Liver (tissue), 9 donors: Measurements from ENCODE around the gene TMEM154. TPM values are rescaled to one million over a fixed set of nuclear protein-coding genes. Genes with fewer than 3 reads are reported as not detected.

Experiments
- DNase-seq: peaks from one replicate; pipeline ENCODE4 v3.0.0-alpha.2; 2017; ENCODE audit warnings: low spot score
- H3K27ac ChIP-seq, 2 donors: one replicate each; pipeline ENCODE4 v1.7.0; 2013; ENCODE audit warnings: inconsistent platforms in 2 of 2, low read length in 2 of 2, control low read depth in 1 of 2, low read depth in 1 of 2, mild to moderate bottlenecking in 1 of 2
- H3K27me3 ChIP-seq, 4 donors: one replicate each; pipeline versions ENCODE4 v1.6.1 to v1.7.0; 2013; ENCODE audit warnings: low read length in 3 of 4, inconsistent platforms in 1 of 4, mild to moderate bottlenecking in 1 of 4, moderate library complexity in 1 of 4; ENCODE audit not compliant: control insufficient read depth in 4 of 4, insufficient read depth in 4 of 4
- H3K36me3 ChIP-seq, 4 donors: one replicate each; pipeline versions ENCODE4 v1.6.1 to v1.7.0; 2013; ENCODE audit warnings: low read length in 3 of 4, mild to moderate bottlenecking in 3 of 4, low read depth in 1 of 4, moderate library complexity in 1 of 4; ENCODE audit not compliant: control insufficient read depth in 4 of 4, insufficient read depth in 3 of 4
- H3K4me1 ChIP-seq, 4 donors: one replicate each; pipeline versions ENCODE4 v1.6.1 to v1.7.0; 2013; ENCODE audit warnings: low read length in 3 of 4, mild to moderate bottlenecking in 3 of 4, moderate library complexity in 1 of 4; ENCODE audit not compliant: control insufficient read depth in 4 of 4, insufficient read depth in 4 of 4
- H3K4me3 ChIP-seq, 3 donors: one replicate each; pipeline versions ENCODE4 v1.6.1 to v1.7.0; 2013; ENCODE audit warnings: low read length in 3 of 3, control low read depth in 1 of 3, low read depth in 1 of 3, mild to moderate bottlenecking in 1 of 3
- H3K9ac ChIP-seq, 2 donors: one replicate each; pipeline ENCODE4 v1.7.0; 2013; ENCODE audit warnings: low read length in 2 of 2, mild to moderate bottlenecking in 2 of 2, moderate library complexity in 2 of 2, control low read depth in 1 of 2, low read depth in 1 of 2
- H3K9me3 ChIP-seq, 4 donors: one replicate each; pipeline versions ENCODE4 v1.6.1 to v1.7.0; 2013; ENCODE audit warnings: low read length in 3 of 4; ENCODE audit not compliant: control insufficient read depth in 4 of 4
- ATF3 ChIP-seq: IDR thresholded peaks from 2 replicates; pipeline ENCODE4 v1.6.1; 2016; ENCODE audit warnings: antibody characterized with exemption
- CTCF ChIP-seq: fragments of 150-350 bp; IDR thresholded peaks from 2 replicates; pipeline ENCODE4 v1.5.1; 2017; ENCODE audit warnings: improper control_type of control experiment, low read depth, low read length; ENCODE audit not compliant: missing input control
- EGR1 ChIP-seq, 2 donors: IDR thresholded peaks; 2 replicates each; pipeline ENCODE4 v1.6.1; 2016 to 2018; ENCODE audit warnings: antibody characterized with exemption in 2 of 2, low read depth in 2 of 2
- FOXA1 ChIP-seq: IDR thresholded peaks from 2 replicates; pipeline ENCODE4 v1.6.1; 2016; ENCODE audit warnings: antibody characterized with exemption
- FOXA2 ChIP-seq: IDR thresholded peaks from 2 replicates; pipeline ENCODE4 v1.6.1; 2016; ENCODE audit warnings: antibody characterized with exemption
- GABPA ChIP-seq, 2 donors: IDR thresholded peaks in 1 of 2; conservative IDR thresholded peaks in 1 of 2; 2 replicates each; pipeline ENCODE4 v1.6.1; 2016; ENCODE audit warnings: antibody characterized with exemption in 2 of 2, mild to moderate bottlenecking in 1 of 2, moderate library complexity in 1 of 2
- HNF4A ChIP-seq, 2 donors: conservative IDR thresholded peaks; 2 replicates each; pipeline ENCODE4 v1.6.1; 2016; ENCODE audit warnings: antibody characterized with exemption in 2 of 2, mild to moderate bottlenecking in 2 of 2
- HNF4G ChIP-seq: IDR thresholded peaks from 2 replicates; pipeline ENCODE4 v1.6.1; 2016; ENCODE audit warnings: antibody characterized with exemption
- JUND ChIP-seq, 2 donors: IDR thresholded peaks; 2 replicates each; pipeline ENCODE4 v1.6.1; 2016; ENCODE audit warnings: antibody characterized with exemption in 2 of 2
- MAX ChIP-seq: IDR thresholded peaks from 2 replicates; pipeline ENCODE4 v1.6.1; 2016; ENCODE audit warnings: antibody characterized with exemption
- NR2F2 ChIP-seq: IDR thresholded peaks from 2 replicates; pipeline ENCODE4 v1.6.1; 2016; ENCODE audit warnings: antibody characterized with exemption
- RAD21 ChIP-seq, 2 donors: IDR thresholded peaks; 2 replicates each; pipeline ENCODE4 v1.6.1; 2016; ENCODE audit warnings: antibody characterized with exemption in 2 of 2, mild to moderate bottlenecking in 2 of 2
- REST ChIP-seq: IDR thresholded peaks from 2 replicates; pipeline ENCODE4 v1.6.1; 2016; ENCODE audit warnings: antibody characterized with exemption, mild to moderate bottlenecking
- RXRA ChIP-seq, 2 donors: IDR thresholded peaks; 2 replicates each; pipeline ENCODE4 v1.6.1; 2017 to 2018; ENCODE audit warnings: antibody characterized with exemption in 2 of 2, mild to moderate bottlenecking in 1 of 2
- TAF1 ChIP-seq: conservative IDR thresholded peaks from 2 replicates; pipeline ENCODE4 v1.6.1; 2016; ENCODE audit warnings: antibody characterized with exemption, mild to moderate bottlenecking
- YY1 ChIP-seq: IDR thresholded peaks from 2 replicates; pipeline ENCODE4 v1.6.1; 2016; ENCODE audit warnings: antibody characterized with exemption, mild to moderate bottlenecking
- ZBTB33 ChIP-seq: IDR thresholded peaks from 2 replicates; pipeline ENCODE4 v1.6.1; 2016; ENCODE audit warnings: antibody characterized with exemption
- WGBS: extraction: QIAGEN DNeasy Blood & Tissue Kit; methylation state at CpG from one replicate; pipeline ENCODE4 v1.1.7; 2013; 5-methylcytosine and 5-hydroxymethylcytosine counted together
- polyA plus RNA-seq, 2 donors: library from polyadenylated mRNA; stranded (reverse) in 1 of 2; unstranded in 1 of 2; fragments of 200-250 nt in 1 of 2; fragments of >200 nt in 1 of 2; fragmentation: Nextera tagmentation in 1 of 2; extraction: Ambion mirVana in 1 of 2; gene quantifications; one replicate each; pipeline versions ENCODE4 v1.2.1 to v1.2.3, GENCODE V29; 2013 to 2015
- total RNA-seq, 2 donors: library from RNA; depleted of rRNA; stranded (reverse); fragments of >200 nt; gene quantifications; one replicate each; pipeline ENCODE4 v1.2.3, GENCODE V29; 2014
- donor health status: healthy.
- donor health status: healthy.
- donor health status: healthy.
- donor health status: healthy.
- donor health status: healthy.

Gene TMEM154
- total and polyA plus RNA-seq, 4 donors = 0.32 to 4.4 (median 2.3) TPM

- TF ChIP-seq RAD21 (IDR thresholded peaks at IDR 0.05) = no peak
These were observed 35.7 kb downstream of the TMEM154 start (continued) for GRCh38 chr4:152644130-152644529.

- Histone ChIP-seq H3K27ac (peak overlapping the region; percentile 37 to 40), H3K4me3 (no peak overlapping the region), H3K9me3 (no peaks in the 10 kb centered on the region), H3K27me3 (no peaks in the 10 kb centered on the region), H3K36me3 (no peaks in the 10 kb centered on the region), H3K4me1 (peaks cover 0 to 8% (median 0%) of the 10 kb centered on the region in 4 donors), H3K9ac (no peak overlapping the region)
- no peak for DNase-seq
- 74% methylated on average over 8 of the region's 8 CpGs for WGBS
- TF ChIP-seq FOXA1 = no peak
- TF ChIP-seq ATF3 = no peak
- no peak for TF ChIP-seq REST
- no peak for TF ChIP-seq JUND (IDR thresholded peaks at IDR 0.05)
- TF ChIP-seq EGR1 (IDR thresholded peaks at IDR 0.05; ENCODE audit: low read depth in 2 of 2) = no peak
- TF ChIP-seq GABPA (IDR thresholded peaks at IDR 0.05 in 1 of 2, conservative IDR thresholded peaks at IDR 0.05 in 1 of 2) = no peak
- no peak for TF ChIP-seq ZBTB33
- no peak for TF ChIP-seq NR2F2
- no peak for TF ChIP-seq RAD21 (IDR thresholded peaks at IDR 0.05)
- no peak for TF ChIP-seq HNF4A (conservative IDR thresholded peaks at IDR 0.05)
- TF ChIP-seq TAF1 = no peak
- no peak for TF ChIP-seq YY1
- no peak for TF ChIP-seq CTCF
- TF ChIP-seq RXRA (IDR thresholded peaks at IDR 0.05) = no peak
- no peak for TF ChIP-seq HNF4G
- TF ChIP-seq MAX = no peak
- no peak for TF ChIP-seq FOXA2
These were observed 36.4 kb downstream of the TMEM154 start for GRCh38 chr4:152643153-152644035.
